Measurements from ENCODE around the gene SLC5A3.

The SLC5A3 gene

GRCh38 chr21:34042735-34043134 is 30.6 kb upstream of the SLC5A3 start:
- intact Hi-C loops (cut with DNase I; ENCODE audit: low total_unique reads), result no loop called here

GRCh38 chr21:34043333-34043732 is 30.0 kb upstream of the SLC5A3 start:
- intact Hi-C loops (cut with DNase I; ENCODE audit: low total_unique reads), result no loop called here
- TF ChIP-seq CTCF (IDR thresholded peaks at IDR 0.05), result no peak

More at GRCh38 chr21:34042735-34043134, 30.6 kb upstream of the SLC5A3 start:
- DNase-seq, result no peak
- Histone ChIP-seq H3K4me1 (peaks cover 0 to 14% (median 5%) of the 10 kb centered on the region in 4 donors), H3K36me3 (no peaks in the 10 kb centered on the region), H3K27ac (no peak overlapping the region), H3K4me3 (no peak overlapping the region), H3K9me3 (no peaks in the 10 kb centered on the region), H3K27me3 (no peaks in the 10 kb centered on the region)
- TF ChIP-seq CTCF (IDR thresholded peaks at IDR 0.05), result no peak

GRCh38 chr21:34046917-34047316 is 26.5 kb upstream of the SLC5A3 start:
- H3K27me3 ChIP-seq, result no peaks in the 10 kb centered on the region
- no peak for DNase-seq
- no peaks in the 10 kb centered on the region for H3K9me3 ChIP-seq
- H3K4me1 ChIP-seq, result no peaks in the 10 kb centered on the region
- H3K27ac ChIP-seq, result no peak overlapping the region
- intact Hi-C loops (cut with DNase I; ENCODE audit: low total_unique reads), result no loop called here
- no peaks in the 10 kb centered on the region for H3K36me3 ChIP-seq
- no peak for TF ChIP-seq CTCF (IDR thresholded peaks at IDR 0.05)
- no peak overlapping the region for H3K4me3 ChIP-seq

More at GRCh38 chr21:34043333-34043732, 30.0 kb upstream of the SLC5A3 start:
- no peak for DNase-seq
- H3K9me3 ChIP-seq, result no peaks in the 10 kb centered on the region
- H3K27me3 ChIP-seq, result no peaks in the 10 kb centered on the region
- H3K4me3 ChIP-seq, result no peak overlapping the region
- H3K27ac ChIP-seq, result no peak overlapping the region
- peaks cover 0 to 14% (median 5%) of the 10 kb centered on the region in 4 donors for H3K4me1 ChIP-seq
- H3K36me3 ChIP-seq, result no peaks in the 10 kb centered on the region

- Histone ChIP-seq H3K4me3 (no peak overlapping the region), H3K36me3 (no peaks in the 10 kb centered on the region), H3K9me3 (no peaks in the 10 kb centered on the region), H3K4me1 (no peaks in the 10 kb centered on the region), H3K27ac (no peak overlapping the region), H3K27me3 (no peaks in the 10 kb centered on the region)
- intact Hi-C loops (cut with DNase I; ENCODE audit: low total_unique reads), result no loop called here
- TF ChIP-seq CTCF (IDR thresholded peaks at IDR 0.05), result no peak
- no peak for DNase-seq
Observed at GRCh38 chr21:34047835-34048234, 25.5 kb upstream of the SLC5A3 start.

GRCh38 chr21:34052171-34052570 is 21.2 kb upstream of the SLC5A3 start:
- DNase-seq, result no peak
- no peak for TF ChIP-seq CTCF (IDR thresholded peaks at IDR 0.05)
- no peaks in the 10 kb centered on the region for H3K27me3 ChIP-seq
- H3K4me1 ChIP-seq, result no peaks in the 10 kb centered on the region
- H3K27ac ChIP-seq, result no peak overlapping the region
- intact Hi-C loops (cut with DNase I; ENCODE audit: low total_unique reads), result no loop called here
- H3K9me3 ChIP-seq, result no peaks in the 10 kb centered on the region
- no peak overlapping the region for H3K4me3 ChIP-seq
- no peaks in the 10 kb centered on the region for H3K36me3 ChIP-seq

- no peaks in the 10 kb centered on the region for H3K4me1 ChIP-seq
- no peak for TF ChIP-seq CTCF (IDR thresholded peaks at IDR 0.05)
- intact Hi-C loops (cut with DNase I; ENCODE audit: low total_unique reads), result no loop called here
- H3K27me3 ChIP-seq, result no peaks in the 10 kb centered on the region
- no peaks in the 10 kb centered on the region for H3K9me3 ChIP-seq
- H3K4me3 ChIP-seq, result no peak overlapping the region
- no peak overlapping the region for H3K27ac ChIP-seq
- H3K36me3 ChIP-seq, result no peaks in the 10 kb centered on the region
- no peak for DNase-seq
Observed at GRCh38 chr21:34054259-34054658, 19.1 kb upstream of the SLC5A3 start.
